Endothelial cell (in vitro differentiated cells): ENCODE data around the gene CASP7. TPM values are rescaled to one million over a fixed set of nuclear protein-coding genes. Genes with fewer than 3 reads are reported as not detected.

Experiments used
- DNase-seq: peaks from one replicate; pipeline ENCODE4 v3.0.0; 2021; ENCODE audit warnings: low spot score
- H3K27ac Mint-ChIP-seq: one replicate; pipeline ENCODE4 v1.8.0; 2021; ENCODE audit warnings: mixed read lengths, inconsistent platforms; ENCODE audit not compliant: unreplicated experiment
- H3K27me3 Mint-ChIP-seq: one replicate; pipeline ENCODE4 v1.8.0; 2021; ENCODE audit warnings: mild to moderate bottlenecking, moderate library complexity, mixed read lengths, inconsistent platforms; ENCODE audit not compliant: unreplicated experiment
- H3K36me3 Mint-ChIP-seq: one replicate; pipeline ENCODE4 v1.8.0; 2021; ENCODE audit warnings: mild to moderate bottlenecking, low read depth, mixed read lengths, inconsistent platforms; ENCODE audit not compliant: unreplicated experiment
- H3K4me1 Mint-ChIP-seq: one replicate; pipeline ENCODE4 v1.8.0; 2021; ENCODE audit warnings: mild to moderate bottlenecking, mixed read lengths, inconsistent platforms; ENCODE audit not compliant: unreplicated experiment
- H3K4me3 Mint-ChIP-seq: one replicate; pipeline ENCODE4 v1.8.0; 2021; ENCODE audit warnings: mild to moderate bottlenecking, mixed read lengths, inconsistent platforms; ENCODE audit not compliant: unreplicated experiment
- H3K9me3 Mint-ChIP-seq: one replicate; pipeline ENCODE4 v1.8.0; 2021; ENCODE audit warnings: mixed read lengths, inconsistent platforms; ENCODE audit not compliant: unreplicated experiment
- CTCF ChIP-seq: fragments of 200-600 bp; sonication (generic); IDR thresholded peaks from one replicate; pipeline ENCODE4 v1.5.0; 2021; ENCODE audit warnings: antibody characterized with exemption; ENCODE audit not compliant: unreplicated experiment
- microRNA-seq: library from miRNA; unstranded; fragments of <30 nt; microRNA quantifications from one replicate; pipeline ENCODE4, GENCODE V29; 2020; ENCODE audit not compliant: unreplicated experiment
- total RNA-seq: library from RNA; stranded (reverse); fragmentation: NEBNext Ultra II Directional; extraction: Animal tissue kit (Norgen Biotek cat#: 25700); gene quantifications from one replicate; pipeline ENCODE4 v1.2.1, GENCODE V29; 2021; ENCODE audit not compliant: unreplicated experiment

CASP7 gene
- total RNA-seq, 1 donor from 2014 or later: 11.9 TPM

- Mint-ChIP-seq H3K4me1 (peaks cover 4% of the 10 kb centered on the region), H3K27me3 (peaks cover 5% of the 10 kb centered on the region), H3K27ac (no peak overlapping the region), H3K4me3 (no peak overlapping the region), H3K36me3 (no peaks in the 10 kb centered on the region), H3K9me3 (no peaks in the 10 kb centered on the region)
- peak; percentile 30 for TF ChIP-seq CTCF
- DNase-seq: no peak
Measured at GRCh38 chr10:113775686-113776294, 96.1 kb downstream of the CASP7 start.

GRCh38 chr10:113776553-113776952 lies 96.8 kb downstream of the CASP7 start:
- no peak overlapping the region for H3K27ac Mint-ChIP-seq
- H3K9me3 Mint-ChIP-seq: no peaks in the 10 kb centered on the region
- TF ChIP-seq CTCF: no peak
- no peak overlapping the region for H3K4me3 Mint-ChIP-seq
- DNase-seq: no peak
- peaks cover 5% of the 10 kb centered on the region for H3K27me3 Mint-ChIP-seq
- H3K4me1 Mint-ChIP-seq: peaks cover 4% of the 10 kb centered on the region
- no peaks in the 10 kb centered on the region for H3K36me3 Mint-ChIP-seq

Small RNA genes within 50 kb of the gene (microRNA-seq; reads per million reads assigned to microRNA genes)
- gene MIR4483: not detected

Other genes starting within 250 kb of the CASP7 start
- gene HABP2, start 126.9 kb upstream of the CASP7 start, total RNA-seq: not detected
- gene NRAP, start 15.9 kb upstream of the CASP7 start, total RNA-seq: not detected
- not detected for gene PLEKHS1, start 71.8 kb downstream of the CASP7 start, total RNA-seq
- 7.5 TPM for gene DCLRE1A, start 174.2 kb downstream of the CASP7 start, total RNA-seq
- 22.5 TPM for gene NHLRC2, start 174.7 kb downstream of the CASP7 start, total RNA-seq